GM18517 (cell line): Measurements from ENCODE around the gene RAB28.

Source experiments
- ATAC-seq: cut with Tn5 transposase; IDR thresholded peaks from one replicate; pipeline ENCODE4 v1.9.1; 2021; ENCODE audit warnings: mild to moderate bottlenecking, moderate library complexity; ENCODE audit not compliant: unreplicated experiment

Gene RAB28

GRCh38 chr4:13323921-13324320, 160.2 kb downstream of the RAB28 start:
- no peak for ATAC-seq

GRCh38 chr4:13322681-13323101, 161.4 kb downstream of the RAB28 start:
- no peak for ATAC-seq
